Putamen (tissue), 1 donor: ENCODE results near the gene ZNF117.
"Not testable (repeated sequence)": the region's sequence is repeated elsewhere in the genome, so short reads cannot be mapped to it uniquely, and the experiment has no call there.

Source experiments
- DNase-seq: peaks from one replicate; pipeline ENCODE4 v3.0.0-alpha.2; 2016; ENCODE audit warnings: low spot score

Gene ZNF117

GRCh38 chr7:64996305-64996704, 5.5 kb upstream of the ZNF117 start:
- DNase-seq: no peak

GRCh38 chr7:64993901-64994300, 3.1 kb upstream of the ZNF117 start:
- DNase-seq: no peak

GRCh38 chr7:64992971-64993370, 2.1 kb upstream of the ZNF117 start:
- no peak for DNase-seq

- DNase-seq: no peak
Observed at GRCh38 chr7:64990216-64990615, 620 bp downstream of the ZNF117 start.

GRCh38 chr7:64978497-64979203, 12.2 kb downstream of the ZNF117 start:
- no peak for DNase-seq

GRCh38 chr7:64965594-64965993, 25.2 kb downstream of the ZNF117 start:
- DNase-seq: no peak

- DNase-seq: no peak
Observed at GRCh38 chr7:64959072-64959747, 31.6 kb downstream of the ZNF117 start.

GRCh38 chr7:64951250-64951848, 39.5 kb downstream of the ZNF117 start:
- DNase-seq: peak; percentile 32

GRCh38 chr7:64950673-64951072, 40.2 kb downstream of the ZNF117 start:
- not testable (repeated sequence) for DNase-seq

- not testable (repeated sequence) for DNase-seq
Observed at GRCh38 chr7:64948774-64949173, 42.1 kb downstream of the ZNF117 start.

- DNase-seq: no peak
Observed at GRCh38 chr7:64947252-64948000, 43.4 kb downstream of the ZNF117 start.

- no peak for DNase-seq
Observed at GRCh38 chr7:64946772-64947171, 44.1 kb downstream of the ZNF117 start.

GRCh38 chr7:64945503-64946175, 45.2 kb downstream of the ZNF117 start:
- DNase-seq: no peak

- DNase-seq: not testable (repeated sequence)
Observed at GRCh38 chr7:64944667-64945502, 46.0 kb downstream of the ZNF117 start.

- not testable (repeated sequence) for DNase-seq
Observed at GRCh38 chr7:64940021-64940420, 50.8 kb downstream of the ZNF117 start.

GRCh38 chr7:64938540-64938939, 52.3 kb downstream of the ZNF117 start:
- DNase-seq: no peak

GRCh38 chr7:64934478-64934877, 56.4 kb downstream of the ZNF117 start:
- no peak for DNase-seq

GRCh38 chr7:64928252-64929187, 62.3 kb downstream of the ZNF117 start:
- not testable (repeated sequence) for DNase-seq
